Measurements from ENCODE around the gene PRSS50.
"Not testable (repeated sequence)": the region's sequence is repeated elsewhere in the genome, so short reads cannot be mapped to it uniquely, and the experiment has no call there.

Gene PRSS50

GRCh38 chr3:46708401-46709156, 9.1 kb downstream of the PRSS50 start:
- no peak for DNase-seq (ENCODE audit: low read depth in 2 of 2)

GRCh38 chr3:46707601-46708011, 10.1 kb downstream of the PRSS50 start:
- DNase-seq (ENCODE audit: low read depth in 2 of 2): no peak

GRCh38 chr3:46706771-46707582, 10.7 kb downstream of the PRSS50 start:
- DNase-seq (ENCODE audit: low read depth in 2 of 2): no peak

- DNase-seq (ENCODE audit: low read depth in 2 of 2): no peak
Measured at GRCh38 chr3:46705751-46706552, 11.7 kb downstream of the PRSS50 start.

- peak in 1 of 2 experiments; percentile 47 for DNase-seq (ENCODE audit: low read depth in 2 of 2)
Measured at GRCh38 chr3:46705022-46705530, 12.6 kb downstream of the PRSS50 start.

GRCh38 chr3:46704346-46704745, 13.3 kb downstream of the PRSS50 start:
- DNase-seq (ENCODE audit: low read depth in 2 of 2): not testable (repeated sequence)

GRCh38 chr3:46703013-46703520, 14.6 kb downstream of the PRSS50 start:
- no peak for DNase-seq (ENCODE audit: low read depth in 2 of 2)

- DNase-seq (ENCODE audit: low read depth in 2 of 2): no peak
Measured at GRCh38 chr3:46702246-46703012, 15.2 kb downstream of the PRSS50 start.

GRCh38 chr3:46701181-46701939, 16.3 kb downstream of the PRSS50 start, which contains the start of gene TMIE:
TMIE (plus strand) TSS chr3:46701392; CDS start chr3:46701488, 96 bp downstream.
- no peak for DNase-seq (ENCODE audit: low read depth in 2 of 2)

- no peak for DNase-seq (ENCODE audit: low read depth in 2 of 2)
Measured at GRCh38 chr3:46700772-46701171, 16.9 kb downstream of the PRSS50 start.

- no peak for DNase-seq (ENCODE audit: low read depth in 2 of 2)
Measured at GRCh38 chr3:46699676-46700523, 17.8 kb downstream of the PRSS50 start.

GRCh38 chr3:46695962-46696894, 21.4 kb downstream of the PRSS50 start:
- DNase-seq (ENCODE audit: low read depth in 2 of 2): no peak

- peak in 1 of 2 experiments; percentile 29 for DNase-seq (ENCODE audit: low read depth in 2 of 2)
Measured at GRCh38 chr3:46695177-46695961, 22.3 kb downstream of the PRSS50 start.

- DNase-seq (ENCODE audit: low read depth in 2 of 2): no peak
Measured at GRCh38 chr3:46694520-46694919, 23.1 kb downstream of the PRSS50 start.

- DNase-seq (ENCODE audit: low read depth in 2 of 2): peak in 1 of 2 experiments; percentile 28
Measured at GRCh38 chr3:46693892-46694226, 23.8 kb downstream of the PRSS50 start.

GRCh38 chr3:46693038-46693891, 24.4 kb downstream of the PRSS50 start, which contains the start of gene ALS2CL:
ALS2CL (minus strand) TSS chr3:46693679; CDS start chr3:46689440, 4,239 bp downstream.
- peak; percentile 46 to 47 for DNase-seq (ENCODE audit: low read depth in 2 of 2)

Data from stimulated activated CD4-positive, alpha-beta T cell treated with anti-CD3 and anti-CD28 coated beads, Interleukin-12 subunit alpha, Interleukin-12 subunit beta, amount 100 ng/mL, for 24 hours (primary cell).